ENCODE data around the gene CFAP161.

DNA sequence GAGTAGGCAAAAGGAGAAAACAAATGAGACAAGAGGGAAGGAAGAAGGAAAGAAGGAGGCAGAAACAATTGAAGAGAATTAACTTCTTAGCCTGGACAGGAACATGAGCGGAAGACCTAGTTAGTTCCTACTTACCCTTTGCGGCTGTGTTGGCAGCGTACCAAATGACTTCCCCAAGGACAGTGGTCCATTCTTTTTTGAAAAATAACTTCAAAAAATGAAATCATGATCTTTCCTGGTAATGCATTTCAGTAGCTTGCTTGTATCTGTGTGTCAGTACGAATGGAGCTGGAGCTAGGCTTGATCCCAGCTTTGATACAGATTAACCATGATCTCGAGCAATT, 41.5 kb upstream of the CFAP161 start:
- TF ChIP-seq CTCF (IDR thresholded peaks at IDR 0.05; ENCODE audit: borderline replicate concordance, extremely low read depth, low read length, poor library complexity, severe bottlenecking): no peak
- no peak for TF ChIP-seq EZH2 (IDR thresholded peaks at IDR 0.05; ENCODE audit: borderline replicate concordance, low read depth, low read length, severe bottlenecking)
